Lower lobe of right lung (tissue), 2 donors: ENCODE results near the gene ZNF322. TPM values are rescaled to one million over a fixed set of nuclear protein-coding genes. Genes with fewer than 3 reads are reported as not detected.

ENCODE experiments used
- ATAC-seq, 2 donors: fragments of 200-7000 bp; cut with Tn5 transposase; one replicate each; pipeline ENCODE4 v1.9.1; 2020 to 2022; ENCODE audit warnings: mild to moderate bottlenecking in 2 of 2, moderate library complexity in 2 of 2
- DNase-seq: peaks from one replicate; pipeline ENCODE4 v3.0.0-alpha.2; 2020
- H3K27ac ChIP-seq: fragments of 200-600 bp; one replicate; pipeline ENCODE4 v1.8.0; 2022
- H3K27me3 ChIP-seq: fragments of 200-600 bp; one replicate; pipeline ENCODE4 v1.8.0; 2022; ENCODE audit warnings: low read depth
- H3K36me3 ChIP-seq: fragments of 200-600 bp; one replicate; pipeline ENCODE4 v1.8.0; 2022; ENCODE audit warnings: mild to moderate bottlenecking
- H3K4me1 ChIP-seq: fragments of 200-600 bp; one replicate; pipeline ENCODE4 v1.8.0; 2022
- H3K4me3 ChIP-seq: fragments of 200-600 bp; one replicate; pipeline ENCODE4 v1.8.0; 2022; ENCODE audit warnings: mild to moderate bottlenecking
- H3K9me3 ChIP-seq: fragments of 200-600 bp; one replicate; pipeline ENCODE4 v1.8.0; 2022
- intact Hi-C: fragments of 100-400 bp; cut with DNase I; formaldehyde crosslinking; loops from one replicate; pipeline ENCODE4 v1.11.0; 2022
- total RNA-seq: library from RNA; stranded (reverse); fragmentation: NEBNext Ultra II Directional; extraction: Animal tissue kit (Norgen Biotek cat#: 25700); gene quantifications from one replicate; pipeline ENCODE4 v1.2.1, GENCODE V29; 2021
- TF ChIP-seq, protein P1 (sequence below): fragments of 200-600 bp; IDR thresholded peaks from one replicate; pipeline ENCODE4 v1.8.0; 2022; ENCODE audit warnings: antibody characterized with exemption, mild to moderate bottlenecking
- donor health status: DM: no; HTN: yes; CAD: no; lungs with severe emphysema.

Gene ZNF322
- total RNA-seq, 1 donor from 2014 or later, result 25.6 TPM

GRCh38 chr6:26660000-26660361 lies 435 bp upstream of the ZNF322 start:
- ATAC-seq (peak; percentile 37 to 54), DNase-seq (no peak)
- H3K36me3 ChIP-seq, result peaks cover 13% of the 10 kb centered on the region
- TF ChIP-seq, protein P1, sequence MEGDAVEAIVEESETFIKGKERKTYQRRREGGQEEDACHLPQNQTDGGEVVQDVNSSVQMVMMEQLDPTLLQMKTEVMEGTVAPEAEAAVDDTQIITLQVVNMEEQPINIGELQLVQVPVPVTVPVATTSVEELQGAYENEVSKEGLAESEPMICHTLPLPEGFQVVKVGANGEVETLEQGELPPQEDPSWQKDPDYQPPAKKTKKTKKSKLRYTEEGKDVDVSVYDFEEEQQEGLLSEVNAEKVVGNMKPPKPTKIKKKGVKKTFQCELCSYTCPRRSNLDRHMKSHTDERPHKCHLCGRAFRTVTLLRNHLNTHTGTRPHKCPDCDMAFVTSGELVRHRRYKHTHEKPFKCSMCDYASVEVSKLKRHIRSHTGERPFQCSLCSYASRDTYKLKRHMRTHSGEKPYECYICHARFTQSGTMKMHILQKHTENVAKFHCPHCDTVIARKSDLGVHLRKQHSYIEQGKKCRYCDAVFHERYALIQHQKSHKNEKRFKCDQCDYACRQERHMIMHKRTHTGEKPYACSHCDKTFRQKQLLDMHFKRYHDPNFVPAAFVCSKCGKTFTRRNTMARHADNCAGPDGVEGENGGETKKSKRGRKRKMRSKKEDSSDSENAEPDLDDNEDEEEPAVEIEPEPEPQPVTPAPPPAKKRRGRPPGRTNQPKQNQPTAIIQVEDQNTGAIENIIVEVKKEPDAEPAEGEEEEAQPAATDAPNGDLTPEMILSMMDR, result no peak
- H3K27ac ChIP-seq, result peak overlapping the region; percentile 85
- H3K27me3 ChIP-seq, result peaks cover 14% of the 10 kb centered on the region
- H3K9me3 ChIP-seq, result no peaks in the 10 kb centered on the region
- H3K4me3 ChIP-seq, result peak overlapping the region; percentile 68
- H3K4me1 ChIP-seq, result peaks cover 37% of the 10 kb centered on the region
- intact Hi-C loops, result no loop called here

DNA sequence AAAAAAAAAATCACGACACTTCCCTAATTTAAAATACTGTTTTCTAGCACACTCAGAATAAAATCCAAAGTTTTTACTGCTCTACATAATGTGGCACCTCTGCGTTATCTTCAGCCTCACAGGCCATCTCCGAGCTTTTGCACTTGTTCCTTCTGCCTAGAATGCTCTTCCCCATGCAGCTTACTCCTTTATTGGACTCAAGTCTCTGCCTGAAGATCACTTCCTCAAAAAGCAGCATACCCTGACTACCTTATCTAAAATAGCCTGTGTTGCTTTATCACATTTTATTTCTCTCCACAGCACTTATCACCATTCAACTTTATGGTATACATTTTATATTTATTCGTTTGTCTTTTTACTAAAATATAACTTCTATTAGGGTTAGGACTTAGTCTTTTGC lies 2.3 kb downstream of the ZNF322 start:
- ATAC-seq (no peak), DNase-seq (no peak)
- peaks cover 37% of the 10 kb centered on the region for H3K36me3 ChIP-seq
- no peaks in the 10 kb centered on the region for H3K27me3 ChIP-seq
- H3K27ac ChIP-seq, result no peak overlapping the region
- H3K4me1 ChIP-seq, result peaks cover 37% of the 10 kb centered on the region
- intact Hi-C loops, result no loop called here
- TF ChIP-seq, protein P1, result no peak
- no peaks in the 10 kb centered on the region for H3K9me3 ChIP-seq
- H3K4me3 ChIP-seq, result no peak overlapping the region

DNA sequence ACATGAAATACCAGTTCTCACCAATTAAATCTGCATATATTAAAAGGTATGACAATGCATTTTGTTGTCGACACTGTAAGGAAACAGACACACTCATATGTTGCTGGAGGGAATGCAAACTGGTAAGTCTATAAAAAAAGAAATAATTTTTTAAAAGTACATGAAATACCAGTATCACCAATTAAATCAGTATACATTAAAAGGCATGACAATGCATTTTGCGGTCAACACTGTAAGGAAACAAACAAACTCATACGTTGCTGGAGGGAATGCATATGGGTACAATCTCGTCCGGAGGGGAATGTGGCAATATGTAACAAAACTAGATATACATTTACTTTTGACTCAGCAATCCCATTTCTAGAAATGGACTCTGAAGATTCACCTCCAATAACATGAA lies 6.5 kb downstream of the ZNF322 start:
- peaks cover 47% of the 10 kb centered on the region for H3K36me3 ChIP-seq
- no peak overlapping the region for H3K27ac ChIP-seq
- ATAC-seq (no peak), DNase-seq (no peak)
- TF ChIP-seq, protein P1, result no peak
- intact Hi-C loops, result no loop called here
- H3K4me1 ChIP-seq, result peaks cover 24% of the 10 kb centered on the region
- peaks cover 9% of the 10 kb centered on the region for H3K9me3 ChIP-seq
- no peak overlapping the region for H3K4me3 ChIP-seq
- H3K27me3 ChIP-seq, result no peaks in the 10 kb centered on the region

DNA sequence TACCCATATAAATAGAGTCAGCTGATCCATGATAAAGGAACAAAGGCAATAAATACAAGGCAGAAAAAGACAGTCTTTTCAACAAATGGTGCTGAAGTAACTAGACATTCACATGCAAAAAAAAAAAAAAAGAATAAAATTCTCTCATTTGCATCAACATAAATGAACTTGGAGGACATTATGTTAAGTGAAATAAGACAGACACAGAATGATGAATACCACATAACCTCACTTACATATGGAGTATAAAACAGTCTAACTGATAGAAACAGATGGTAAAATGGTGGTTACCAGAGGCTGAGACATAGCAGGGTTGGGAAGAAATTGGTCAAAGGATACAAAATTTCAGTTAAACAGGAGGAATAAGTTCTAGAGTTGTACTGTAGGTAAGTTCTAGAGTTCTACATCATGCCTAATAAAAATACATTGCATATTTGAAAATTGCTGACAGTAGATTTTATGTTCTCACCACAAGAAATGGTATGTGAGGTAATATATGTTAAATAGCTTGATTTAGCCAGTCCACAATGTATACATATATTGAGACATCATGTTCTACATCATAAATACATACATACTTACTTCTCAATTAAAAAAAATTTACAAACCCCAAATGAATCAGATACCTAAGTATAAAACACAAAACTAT lies 8.3 kb downstream of the ZNF322 start:
- Histone ChIP-seq H3K9me3 (peaks cover 9% of the 10 kb centered on the region), H3K36me3 (peaks cover 47% of the 10 kb centered on the region), H3K27me3 (no peaks in the 10 kb centered on the region), H3K27ac (no peak overlapping the region), H3K4me3 (no peak overlapping the region), H3K4me1 (peaks cover 7% of the 10 kb centered on the region)
- TF ChIP-seq, protein P1, result no peak
- intact Hi-C loops, result no loop called here
- DNase-seq (no peak), ATAC-seq (no peak)

DNA sequence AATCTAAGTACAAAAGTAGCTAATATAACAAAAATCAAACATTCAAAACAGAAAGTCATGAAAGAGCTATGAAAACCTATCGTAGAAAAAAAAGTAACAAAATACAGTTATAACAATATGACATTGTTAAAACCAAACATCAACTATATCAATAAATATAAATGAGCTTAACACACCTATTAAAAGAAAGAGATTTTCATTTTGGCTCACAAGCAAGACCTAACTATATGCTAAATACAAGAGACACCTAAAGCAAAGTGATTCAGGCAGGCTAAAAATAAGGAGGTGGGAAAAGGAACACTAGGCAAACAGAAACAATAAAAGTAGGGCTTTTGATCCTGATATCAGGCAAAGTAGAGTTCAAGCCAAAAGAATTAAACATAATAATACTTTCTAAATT lies 13.5 kb downstream of the ZNF322 start:
- Histone ChIP-seq H3K27ac (no peak overlapping the region), H3K36me3 (peaks cover 29% of the 10 kb centered on the region), H3K27me3 (no peaks in the 10 kb centered on the region), H3K9me3 (peaks cover 9% of the 10 kb centered on the region), H3K4me1 (no peaks in the 10 kb centered on the region), H3K4me3 (no peak overlapping the region)
- TF ChIP-seq, protein P1, result no peak
- ATAC-seq (no peak), DNase-seq (no peak)
- intact Hi-C loops, result no loop called here
